ENCODE data around the gene MACO1. TPM values are rescaled to one million over a fixed set of nuclear protein-coding genes. Genes with fewer than 3 reads are reported as not detected.
"Not testable (repeated sequence)": the region's sequence is repeated elsewhere in the genome, so short reads cannot be mapped to it uniquely, and the experiment has no call there.

Gene MACO1
- total RNA-seq, 1 experiment from 2014 or later = 6.3 TPM

- DNase-seq (ENCODE audit: low spot score) = no peak
Observed at GRCh38 chr1:25458541-25459298, 28.0 kb downstream of the MACO1 start.

- DNase-seq (ENCODE audit: low spot score) = no peak
Observed at GRCh38 chr1:25460020-25460419, 29.3 kb downstream of the MACO1 start.

GRCh38 chr1:25460816-25461215, 30.1 kb downstream of the MACO1 start:
- DNase-seq (ENCODE audit: low spot score) = not testable (repeated sequence)

- no peak for DNase-seq (ENCODE audit: low spot score)
Observed at GRCh38 chr1:25461849-25462248, 31.2 kb downstream of the MACO1 start.

GRCh38 chr1:25462732-25463131, 32.0 kb downstream of the MACO1 start:
- no peak for DNase-seq (ENCODE audit: low spot score)

- DNase-seq (ENCODE audit: low spot score) = no peak
Observed at GRCh38 chr1:25467193-25467592, 36.5 kb downstream of the MACO1 start.

- DNase-seq (ENCODE audit: low spot score) = no peak
Observed at GRCh38 chr1:25467616-25468015, 36.9 kb downstream of the MACO1 start.

- no peak for DNase-seq (ENCODE audit: low spot score)
Observed at GRCh38 chr1:25468033-25468432, 37.3 kb downstream of the MACO1 start.

- DNase-seq (ENCODE audit: low spot score) = no peak
Observed at GRCh38 chr1:25469177-25469576, 38.5 kb downstream of the MACO1 start.

- no peak for DNase-seq (ENCODE audit: low spot score)
Observed at GRCh38 chr1:25472471-25472870, 41.8 kb downstream of the MACO1 start.

GRCh38 chr1:25473653-25474225, 43.0 kb downstream of the MACO1 start:
- DNase-seq (ENCODE audit: low spot score) = no peak

- DNase-seq (ENCODE audit: low spot score) = no peak
Observed at GRCh38 chr1:25474439-25475047, 43.8 kb downstream of the MACO1 start.

- DNase-seq (ENCODE audit: low spot score) = no peak
Observed at GRCh38 chr1:25476186-25477097, 45.7 kb downstream of the MACO1 start.

GRCh38 chr1:25477448-25478034, 46.8 kb downstream of the MACO1 start:
- no peak for DNase-seq (ENCODE audit: low spot score)

- peak; percentile 56 for DNase-seq (ENCODE audit: low spot score)
Observed at GRCh38 chr1:25478633-25479032, 47.9 kb downstream of the MACO1 start.

GRCh38 chr1:25481625-25482024, 50.9 kb downstream of the MACO1 start:
- no peak for DNase-seq (ENCODE audit: low spot score)

GRCh38 chr1:25482211-25482610, 51.5 kb downstream of the MACO1 start:
- DNase-seq (ENCODE audit: low spot score) = no peak

- no peak for DNase-seq (ENCODE audit: low spot score)
Observed at GRCh38 chr1:25484096-25484495, 53.4 kb downstream of the MACO1 start.

GRCh38 chr1:25484533-25484932, 53.8 kb downstream of the MACO1 start:
- no peak for DNase-seq (ENCODE audit: low spot score)

- no peak for DNase-seq (ENCODE audit: low spot score)
Observed at GRCh38 chr1:25485536-25486411, 55.1 kb downstream of the MACO1 start.

GRCh38 chr1:25486602-25487001, 55.9 kb downstream of the MACO1 start:
- no peak for DNase-seq (ENCODE audit: low spot score)
